HCT116 (cell line): Measurements from ENCODE around the gene KCNB1. TPM values are rescaled to one million over a fixed set of nuclear protein-coding genes. Genes with fewer than 3 reads are reported as not detected.

Source experiments
- ATAC-seq: fragments of 200-7000 bp; cut with Tn5 transposase; 2 replicates; pipeline ENCODE4 v1.9.1; 2020; ENCODE audit warnings: mild to moderate bottlenecking, moderate library complexity
- BruUV-seq: library from RNA; stranded (reverse); fragments of 400-500 nt; replicated peaks from 2 replicates; lab custom pipeline; 2021; lab: Mats Ljungman, UMichigan
- CTCF ChIA-PET: fragments of 300-600 bp; sonication (Branson Sonifier 250); formaldehyde crosslinking; loops from one replicate; lab custom pipeline; 2021; ENCODE audit warnings: antibody characterized with exemption; lab: Charles Lee
- POLR2A ChIA-PET: fragments of 300-600, 350-600 bp; sonication (Branson Sonifier 250); formaldehyde crosslinking; loops from one replicate; lab custom pipeline; 2021; ENCODE audit warnings: antibody characterized with exemption; lab: Charles Lee
- RAD21 ChIA-PET, 2 experiments: fragments of 300-600 bp; sonication (Branson Sonifier 250); formaldehyde crosslinking; loops; one replicate each; lab custom pipeline; 2023; ENCODE audit warnings: low total read pairs in 2 of 2; ENCODE audit not compliant: uncharacterized antibody in 2 of 2, unreplicated experiment in 2 of 2, low non-redundant PET in 1 of 2; lab: Charles Lee
- DNase-seq: peaks from one replicate; pipeline ENCODE4 v3.0.0-alpha.2; 2010; ENCODE audit warnings: low read depth, low spot score
- H2AFZ ChIP-seq: fragments of 200-600 bp; shearing (Covaris generic), sonication (generic); 2 replicates; pipeline ENCODE4 v1.6.1; 2017; ENCODE audit warnings: low read depth, mixed run types, mixed read lengths, antibody characterized with exemption, low read length; ENCODE audit not compliant: poor library complexity, severe bottlenecking
- H3K27ac ChIP-seq: 2 replicates; pipeline ENCODE4 v1.5.1; 2012; ENCODE audit warnings: low read depth, low read length
- H3K27me3 ChIP-seq: fragments of 200-600 bp; sonication (generic); 2 replicates; pipeline ENCODE4 v1.6.1; 2016; ENCODE audit warnings: mixed run types, low read length, mixed read lengths; ENCODE audit not compliant: insufficient read depth
- H3K36me3 ChIP-seq, 2 experiments: fragments of 200-500 bp in 1 of 2; fragments of 200-600 bp in 1 of 2; sonication (Bioruptor generic) in 1 of 2; sonication (generic) in 1 of 2; 2 replicates each; pipeline versions ENCODE4 v1.5.1 to v1.6.1; 2014 to 2016; ENCODE audit warnings: low read length in 2 of 2, inconsistent platforms in 1 of 2, mixed read lengths in 1 of 2, mixed run types in 1 of 2; ENCODE audit not compliant: insufficient read depth in 2 of 2, control insufficient read depth in 1 of 2
- H3K4me1 ChIP-seq, 2 experiments: fragments of 200-600 bp in 1 of 2; sonication (generic) in 1 of 2; 2 replicates each; pipeline versions ENCODE4 v1.5.1 to v1.6.1; 2012 to 2017; ENCODE audit warnings: low read length in 2 of 2, inconsistent platforms in 1 of 2, mild to moderate bottlenecking in 1 of 2, mixed read lengths in 1 of 2, mixed run types in 1 of 2, moderate library complexity in 1 of 2; ENCODE audit not compliant: insufficient read depth in 2 of 2, control insufficient read depth in 1 of 2
- H3K4me2 ChIP-seq: fragments of 200-600 bp; sonication (generic); 2 replicates; pipeline ENCODE4 v1.6.1; 2017; ENCODE audit warnings: mixed run types, low read length, mixed read lengths
- H3K4me3 ChIP-seq, 2 experiments: fragments of 200-600 bp in 1 of 2; sonication (generic) in 1 of 2; replicated peaks in 1 of 2; 2 replicates each; pipeline ENCODE4 v1.5.1; 2011 to 2016; ENCODE audit warnings: low read length in 2 of 2, control low read depth in 1 of 2, low read depth in 1 of 2, mild to moderate bottlenecking in 1 of 2, mixed read lengths in 1 of 2, mixed run types in 1 of 2
- H3K79me2 ChIP-seq: fragments of 200-600 bp; sonication (generic); 2 replicates; pipeline ENCODE4 v1.6.1; 2017; ENCODE audit warnings: mild to moderate bottlenecking, mixed run types, low read length, moderate library complexity, mixed read lengths; ENCODE audit not compliant: insufficient read depth
- H3K9ac ChIP-seq: fragments of 200-600 bp; sonication (generic); 2 replicates; pipeline ENCODE4 v1.6.1; 2016; ENCODE audit warnings: low read length, mixed read lengths
- H3K9me2 ChIP-seq: fragments of 200-600 bp; sonication (generic), shearing (Covaris generic); 2 replicates; pipeline ENCODE4 v1.6.1; 2017; ENCODE audit warnings: mixed run types, mild to moderate bottlenecking, moderate library complexity; ENCODE audit not compliant: insufficient read depth
- H3K9me3 ChIP-seq, 2 experiments: fragments of 200-500 bp in 1 of 2; fragments of 200-600 bp in 1 of 2; sonication (Bioruptor generic) in 1 of 2; sonication (generic) in 1 of 2; 2 replicates each; pipeline ENCODE4 v1.6.1; 2014 to 2017; ENCODE audit warnings: low read length in 2 of 2, mixed read lengths in 2 of 2, inconsistent platforms in 1 of 2, low read depth in 1 of 2, mild to moderate bottlenecking in 1 of 2, mixed run types in 1 of 2, moderate library complexity in 1 of 2; ENCODE audit not compliant: control insufficient read depth in 1 of 2, insufficient read depth in 1 of 2
- H4K20me1 ChIP-seq: fragments of 200-600 bp; sonication (generic), shearing (Covaris generic); 2 replicates; pipeline ENCODE4 v1.6.1; 2017; ENCODE audit warnings: mixed run types, mild to moderate bottlenecking, moderate library complexity; ENCODE audit not compliant: insufficient read depth
- JUND ChIP-seq: IDR thresholded peaks from 2 replicates; pipeline ENCODE4 v1.6.1; 2012
- POLR2A ChIP-seq: IDR thresholded peaks from 2 replicates; pipeline ENCODE4 v1.7.0; 2011; ENCODE audit warnings: borderline replicate concordance; ENCODE audit not compliant: insufficient read depth, insufficient read length; ENCODE audit errors: extremely low read depth
- RAD21 ChIP-seq: IDR thresholded peaks from 2 replicates; pipeline ENCODE4 v1.6.1; 2012; ENCODE audit warnings: low read depth, mild to moderate bottlenecking
- SRF ChIP-seq: IDR thresholded peaks from 2 replicates; pipeline ENCODE4 v1.6.1; 2012; ENCODE audit warnings: low read depth
- intact Hi-C: fragments of 100-400 bp; cut with micrococcal nuclease; formaldehyde crosslinking; loops from 2 replicates; pipeline ENCODE4 v1.10.0; 2022
- total RNA-seq: library from RNA; stranded (reverse); gene quantifications from one replicate; pipeline ENCODE4 v1.2.1, GENCODE V29; 2021; ENCODE audit not compliant: unreplicated experiment
- TF ChIP-seq, protein P1 (sequence below): IDR thresholded peaks from 2 replicates; pipeline ENCODE4 v1.6.1; 2012
- TF ChIP-seq, protein P2 (sequence below): IDR thresholded peaks from 2 replicates; pipeline ENCODE4 v1.6.1; 2012

KCNB1 gene
- total RNA-seq, 1 experiment from 2014 or later = 0.79 TPM

DNA sequence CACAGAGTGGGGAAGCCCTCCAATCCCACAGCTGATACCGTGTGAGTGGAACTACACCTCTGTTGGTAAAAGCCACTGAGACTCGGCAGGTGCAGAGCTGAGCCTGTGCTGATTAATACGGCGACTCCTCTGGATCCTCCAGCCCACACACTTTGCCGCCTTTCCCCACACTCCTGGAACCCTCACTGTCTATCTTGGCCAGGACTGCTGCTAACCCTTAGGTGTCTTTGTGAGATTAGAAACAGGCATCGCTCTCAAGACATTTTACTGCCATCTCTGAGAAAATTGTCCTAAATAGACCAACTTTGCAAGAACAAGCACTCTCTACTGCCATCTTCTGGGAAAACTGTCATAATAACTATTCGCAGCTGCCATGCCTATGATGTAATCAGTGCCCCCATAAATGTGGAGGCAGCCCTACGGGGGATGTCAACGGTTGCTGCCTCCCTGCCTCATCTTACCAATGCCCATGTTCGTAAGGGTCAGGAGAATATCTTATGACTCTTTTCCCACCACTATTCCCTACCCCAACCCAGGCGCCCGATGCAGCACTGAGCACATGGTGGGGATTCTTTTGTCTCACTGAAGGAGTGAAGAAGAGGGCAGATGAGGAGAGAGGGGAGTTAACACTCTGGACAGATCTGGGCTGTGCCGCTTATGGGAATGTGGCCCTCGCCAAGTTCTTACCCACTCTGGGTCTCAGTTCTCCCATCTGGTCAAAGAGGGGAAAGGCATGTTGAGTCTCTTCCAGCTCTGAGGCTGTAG lies 26.1 kb upstream of the KCNB1 start (continued):
- TF ChIP-seq, protein P1, sequence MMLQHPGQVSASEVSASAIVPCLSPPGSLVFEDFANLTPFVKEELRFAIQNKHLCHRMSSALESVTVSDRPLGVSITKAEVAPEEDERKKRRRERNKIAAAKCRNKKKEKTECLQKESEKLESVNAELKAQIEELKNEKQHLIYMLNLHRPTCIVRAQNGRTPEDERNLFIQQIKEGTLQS = peak; percentile 64; the same call in 1 of the 2 replicates
- TF ChIP-seq, protein P2, sequence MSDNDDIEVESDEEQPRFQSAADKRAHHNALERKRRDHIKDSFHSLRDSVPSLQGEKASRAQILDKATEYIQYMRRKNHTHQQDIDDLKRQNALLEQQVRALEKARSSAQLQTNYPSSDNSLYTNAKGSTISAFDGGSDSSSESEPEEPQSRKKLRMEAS = peak; percentile 52; the same call in 1 of the 2 replicates
- TF ChIP-seq SRF (no peak), JUND (no peak)

DNA sequence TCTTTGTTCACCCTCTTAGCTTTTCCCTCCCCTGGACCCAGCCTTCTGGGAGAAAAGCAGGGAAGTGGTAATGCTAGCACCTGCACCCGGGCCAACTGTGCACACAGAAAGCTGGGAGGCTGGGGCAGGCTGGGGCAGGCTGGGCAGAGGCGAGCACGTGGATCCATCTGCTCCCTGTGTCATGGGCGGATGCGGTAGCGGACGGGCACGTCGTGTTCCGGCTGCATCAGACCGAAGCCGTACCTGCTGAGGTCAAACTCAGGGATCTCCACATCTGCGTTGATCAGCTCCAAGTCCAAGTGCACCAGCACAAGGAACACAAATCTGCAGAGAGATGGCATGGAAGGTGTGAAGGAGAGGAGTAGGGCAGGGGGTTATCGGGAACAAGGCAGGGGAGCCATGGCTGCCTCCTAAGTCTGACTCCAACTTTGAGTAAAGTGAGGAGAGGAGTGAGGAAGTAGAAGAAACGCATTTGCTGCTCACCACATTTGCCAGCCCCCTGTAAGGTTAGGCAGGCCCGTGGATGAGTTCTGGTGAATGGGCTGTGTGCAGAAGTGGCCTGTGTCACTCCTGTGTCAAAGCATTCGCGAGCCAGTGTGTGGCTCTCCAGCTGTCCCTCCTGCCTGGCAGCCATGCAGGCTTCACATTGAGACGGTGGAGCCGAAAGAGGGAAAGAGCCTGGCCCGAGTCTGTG lies 25.4 kb upstream of the KCNB1 start:
- Histone ChIP-seq H3K9me2 (no peaks in the 10 kb centered on the region), H2AFZ (no peak overlapping the region), H3K9ac (no peak overlapping the region), H3K4me2 (peak overlapping the region; percentile 51), H3K27ac (no peak overlapping the region), H3K4me3 (no peak overlapping the region), H3K9me3 (peaks cover 0 to 3% of the 10 kb centered on the region in 2 experiments; a peak in 1 of 4 replicates), H4K20me1 (no peaks in the 10 kb centered on the region), H3K79me2 (no peaks in the 10 kb centered on the region), H3K36me3 (no peaks in the 10 kb centered on the region), H3K4me1 (peaks cover 0 to 4% of the 10 kb centered on the region in 2 experiments; a peak in 1 of 4 replicates), H3K27me3 (peaks cover 17% of the 10 kb centered on the region)
- TF ChIP-seq RAD21 (no peak), POLR2A (no peak)
- ChIA-PET RAD21 (interaction anchor here in 1 of 2 experiments (1.7 kb wide), 1 partner anchor 174 kb away, joined by 4 read pairs; no protein-coding TSS in a partner anchor), CTCF (interaction anchor here (1.1 to 1.8 kb wide), 10 partner anchors 9 to 187 kb away, joined by 3 to 7 read pairs (median 4); no protein-coding TSS in a partner anchor), POLR2A (no interaction called here)
- BruUV-seq = no TSS peak
- intact Hi-C loops = loop anchor here (1.0 kb wide), 1 partner anchor 174 kb away; no protein-coding TSS in a partner anchor
- ATAC-seq = peak; percentile 33; the same call in 1 of the 2 replicates
- no peak for DNase-seq
